Epithelial cell of esophagus (primary cell): ENCODE data around the gene OSBPL5.

Source experiments
- DNase-seq: peaks from one replicate; pipeline ENCODE4 v3.0.0; 2010; ENCODE audit warnings: low read depth
- H3K4me3 ChIP-seq: 2 replicates; pipeline ENCODE4 v1.5.1; 2011; ENCODE audit warnings: mild to moderate bottlenecking, low read length, control low read depth
- TF ChIP-seq, protein P1 (sequence below): IDR thresholded peaks from 2 replicates; pipeline ENCODE4 v1.5.1; 2011; ENCODE audit warnings: low read depth, mild to moderate bottlenecking, low read length, control low read depth, inconsistent platforms; ENCODE audit not compliant: insufficient read depth; ENCODE audit errors: missing control alignments

Gene OSBPL5

DNA sequence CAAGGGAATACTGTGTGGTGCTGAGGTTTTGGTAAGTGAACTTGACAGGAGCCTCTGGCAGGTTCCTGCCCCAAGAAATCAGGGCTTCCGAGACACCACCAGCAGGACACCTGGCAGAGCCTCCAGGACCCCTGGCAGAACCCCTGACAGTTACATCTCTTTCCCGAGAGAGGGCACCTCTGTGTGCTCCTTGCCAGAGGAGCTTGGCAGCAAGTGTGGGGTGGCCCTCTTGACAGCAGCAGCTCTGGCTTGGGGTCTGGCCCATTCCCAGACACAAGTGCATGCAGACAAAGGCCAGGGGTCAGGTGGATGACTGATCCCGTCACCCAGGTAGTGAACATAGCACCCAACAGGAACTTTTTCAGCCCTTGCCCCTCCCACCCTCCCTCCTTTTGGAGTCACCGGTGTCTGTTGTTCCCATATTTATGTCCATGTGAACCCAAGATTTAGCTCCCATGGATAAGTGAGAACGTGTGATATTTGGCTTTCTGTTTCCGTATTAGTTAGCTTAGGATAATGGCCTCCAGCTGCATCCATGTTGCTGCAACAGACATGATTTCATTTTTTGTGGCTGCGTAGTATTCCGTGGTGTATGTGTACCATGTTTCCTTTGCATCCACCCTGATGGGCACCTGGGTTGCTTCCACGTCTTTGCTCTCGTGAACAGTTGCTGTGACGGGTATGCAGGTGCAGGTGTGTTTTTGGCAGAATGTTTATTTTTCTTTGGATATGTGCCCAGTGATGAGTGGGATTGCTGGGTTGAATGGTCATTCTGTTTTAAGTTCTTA, 21.2 kb upstream of the OSBPL5 start:
- H3K4me3 ChIP-seq: no peak overlapping the region
- no peak for DNase-seq
- TF ChIP-seq, protein P1, sequence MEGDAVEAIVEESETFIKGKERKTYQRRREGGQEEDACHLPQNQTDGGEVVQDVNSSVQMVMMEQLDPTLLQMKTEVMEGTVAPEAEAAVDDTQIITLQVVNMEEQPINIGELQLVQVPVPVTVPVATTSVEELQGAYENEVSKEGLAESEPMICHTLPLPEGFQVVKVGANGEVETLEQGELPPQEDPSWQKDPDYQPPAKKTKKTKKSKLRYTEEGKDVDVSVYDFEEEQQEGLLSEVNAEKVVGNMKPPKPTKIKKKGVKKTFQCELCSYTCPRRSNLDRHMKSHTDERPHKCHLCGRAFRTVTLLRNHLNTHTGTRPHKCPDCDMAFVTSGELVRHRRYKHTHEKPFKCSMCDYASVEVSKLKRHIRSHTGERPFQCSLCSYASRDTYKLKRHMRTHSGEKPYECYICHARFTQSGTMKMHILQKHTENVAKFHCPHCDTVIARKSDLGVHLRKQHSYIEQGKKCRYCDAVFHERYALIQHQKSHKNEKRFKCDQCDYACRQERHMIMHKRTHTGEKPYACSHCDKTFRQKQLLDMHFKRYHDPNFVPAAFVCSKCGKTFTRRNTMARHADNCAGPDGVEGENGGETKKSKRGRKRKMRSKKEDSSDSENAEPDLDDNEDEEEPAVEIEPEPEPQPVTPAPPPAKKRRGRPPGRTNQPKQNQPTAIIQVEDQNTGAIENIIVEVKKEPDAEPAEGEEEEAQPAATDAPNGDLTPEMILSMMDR: no peak

DNA sequence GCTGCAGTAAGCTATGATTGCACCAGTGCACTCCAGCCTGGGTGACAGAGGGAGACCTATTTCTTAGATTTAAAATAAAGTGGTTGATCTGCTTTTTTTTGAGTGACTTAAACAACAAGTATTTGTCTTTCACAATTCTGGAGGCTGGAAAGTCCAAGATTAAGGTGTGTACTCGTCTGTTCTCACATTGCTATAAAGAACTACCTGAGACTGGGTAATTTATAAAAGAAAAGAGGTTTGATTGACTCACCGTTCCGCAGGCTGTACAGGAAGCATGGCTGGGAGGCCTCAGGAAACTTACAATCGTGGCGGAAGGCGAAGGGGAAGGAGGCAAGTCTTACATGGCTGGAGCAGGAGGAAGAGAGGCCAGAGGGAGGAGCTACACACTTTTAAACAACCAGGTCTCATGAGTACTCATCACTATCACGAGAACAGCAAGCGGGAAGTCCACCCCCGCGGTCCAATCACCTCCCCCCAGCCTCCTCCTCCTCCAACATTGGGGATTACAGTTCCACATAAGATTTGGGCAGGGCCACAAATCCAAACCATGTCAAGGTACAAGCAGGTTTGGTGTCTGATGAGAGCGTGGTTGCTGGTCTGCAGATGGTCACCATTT, 19.7 kb upstream of the OSBPL5 start:
- no peak overlapping the region for H3K4me3 ChIP-seq
- TF ChIP-seq, protein P1: no peak
- peak; percentile 54 for DNase-seq

DNA sequence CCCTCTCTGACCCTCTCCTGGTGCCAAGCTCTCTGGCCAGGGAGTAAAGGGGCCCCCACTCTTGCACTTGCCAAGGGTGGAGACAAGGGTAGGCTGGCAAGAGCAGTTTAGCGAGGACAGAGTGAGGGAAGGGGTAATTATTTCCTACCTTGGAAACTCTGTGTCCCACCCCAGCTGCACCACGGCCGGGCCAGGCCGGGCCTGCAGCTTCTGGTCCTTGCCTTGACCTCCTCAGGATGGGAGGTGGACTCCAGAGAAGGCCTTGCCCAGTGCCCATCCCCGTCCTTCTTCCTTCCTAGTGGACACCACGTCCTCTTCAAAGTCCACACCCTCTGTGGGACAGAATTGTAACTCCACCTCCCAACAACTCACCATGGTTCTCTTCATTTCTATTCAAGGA, 18.4 kb upstream of the OSBPL5 start:
- DNase-seq: no peak
- H3K4me3 ChIP-seq: no peak overlapping the region
- TF ChIP-seq, protein P1: no peak

DNA sequence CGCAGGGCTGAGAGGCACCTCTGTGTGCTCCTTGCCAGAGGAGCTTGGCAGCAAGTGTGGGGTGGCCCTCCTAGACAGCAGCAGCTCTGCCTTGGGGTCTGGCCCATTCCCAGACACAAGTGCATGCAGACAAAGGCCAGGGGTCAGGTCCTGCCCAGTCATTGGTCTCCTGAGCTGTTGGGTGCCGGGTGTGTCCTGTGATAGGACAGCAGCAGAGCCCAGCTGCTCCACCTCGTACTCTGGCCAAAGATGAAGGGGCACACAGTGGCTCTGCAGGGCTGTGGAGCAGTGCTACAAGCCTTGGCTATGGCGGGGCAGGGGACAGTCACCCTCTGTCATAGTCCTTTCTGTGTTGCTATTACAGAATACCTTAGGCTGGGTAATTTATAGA, 17.3 kb upstream of the OSBPL5 start:
- DNase-seq: no peak
- TF ChIP-seq, protein P1: no peak
- no peak overlapping the region for H3K4me3 ChIP-seq

DNA sequence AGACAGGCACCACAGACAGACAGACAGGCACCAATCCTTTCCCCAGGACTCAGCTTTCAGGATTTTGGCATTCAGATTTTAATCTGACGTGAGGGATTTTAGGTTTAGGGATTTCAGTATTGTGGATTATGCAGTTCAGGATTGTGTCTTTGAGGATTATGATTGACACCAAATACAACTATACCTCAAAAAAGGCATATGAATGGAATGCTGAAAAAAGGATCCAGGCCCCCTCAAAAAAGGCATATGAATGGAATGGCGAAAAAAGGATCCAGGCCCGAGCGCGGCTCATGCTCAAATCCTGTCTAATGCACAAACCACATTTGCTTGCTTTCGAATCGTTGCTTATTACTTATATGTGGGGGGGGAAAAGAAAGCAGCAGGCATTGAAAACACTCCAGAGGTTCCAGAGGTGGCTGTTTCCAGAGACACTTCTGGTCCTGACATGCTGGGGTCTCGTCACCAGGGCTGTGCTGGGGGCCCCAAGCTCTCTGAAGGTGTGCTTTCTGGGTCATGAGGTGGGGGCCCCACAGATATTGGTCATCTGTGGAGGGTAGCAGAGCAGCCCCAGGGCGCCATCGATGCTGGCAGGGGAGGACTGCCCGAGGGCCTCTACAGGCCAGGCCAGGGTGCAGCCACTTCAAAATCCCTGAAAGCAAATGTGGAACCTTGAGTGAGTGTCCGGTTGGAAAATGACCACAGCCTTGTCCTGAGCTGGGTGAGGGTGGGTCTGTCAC, 16.8 kb upstream of the OSBPL5 start:
- DNase-seq: no peak
- no peak overlapping the region for H3K4me3 ChIP-seq
- TF ChIP-seq, protein P1: no peak

DNA sequence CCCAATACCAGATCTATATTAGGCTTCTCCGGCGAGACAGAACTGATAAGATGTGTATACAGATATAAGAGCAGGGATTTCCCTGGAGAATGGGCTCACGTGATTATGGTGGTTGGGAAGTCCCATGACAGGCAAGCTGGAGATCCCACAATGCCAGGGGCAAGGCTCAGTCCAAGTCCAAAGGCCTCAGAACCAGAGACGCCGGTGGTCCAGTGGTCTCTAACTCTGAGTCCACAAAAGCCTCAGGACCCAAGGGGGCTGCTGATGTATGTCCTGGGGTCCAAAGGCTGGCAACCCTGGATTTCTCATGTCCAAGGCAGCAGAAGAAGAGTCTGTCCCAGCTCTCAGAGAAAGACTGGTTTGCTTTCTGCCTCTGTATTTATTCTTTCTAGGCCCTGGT, 15.8 kb upstream of the OSBPL5 start:
- H3K4me3 ChIP-seq: no peak overlapping the region
- TF ChIP-seq, protein P1: no peak
- no peak for DNase-seq

DNA sequence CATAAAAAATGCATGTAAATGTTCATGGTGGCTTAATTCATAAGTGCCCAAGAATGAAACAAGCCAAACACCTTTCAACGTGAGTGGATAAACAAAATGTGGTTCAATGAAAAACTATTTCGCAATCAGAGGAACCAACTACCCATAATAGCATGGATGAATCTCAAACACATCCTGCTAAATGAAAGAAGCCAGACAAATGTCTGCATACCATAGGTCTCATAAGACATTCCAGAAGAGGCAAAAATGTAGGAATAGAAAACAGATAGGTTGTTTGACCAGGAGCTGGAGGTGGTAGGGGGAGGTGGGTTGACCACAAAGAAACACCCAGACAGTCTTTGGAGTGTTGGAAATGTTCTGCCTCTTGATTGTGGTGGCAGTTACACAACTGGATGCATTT, 13.2 kb upstream of the OSBPL5 start:
- TF ChIP-seq, protein P1: no peak
- no peak overlapping the region for H3K4me3 ChIP-seq
- no peak for DNase-seq
